PFSK-1 (cell line): Measurements from ENCODE around the gene CELSR1.

ENCODE experiments used
- FOXP2 ChIP-seq: optimal IDR thresholded peaks from 2 replicates; pipeline ENCODE3; 2011; ENCODE audit warnings: borderline replicate concordance, control low read depth, inconsistent platforms; ENCODE audit not compliant: insufficient read depth; ENCODE audit errors: extremely low read length, extremely low read depth
- POLR2AphosphoS5 ChIP-seq: IDR thresholded peaks from 2 replicates; pipeline ENCODE4 v1.6.1; 2012; ENCODE audit warnings: low read depth, mild to moderate bottlenecking, control low read depth, low read length, moderate library complexity
- SIN3A ChIP-seq: IDR thresholded peaks from 2 replicates; pipeline ENCODE4 v1.6.1; 2012; ENCODE audit warnings: mild to moderate bottlenecking, low read length, moderate library complexity, borderline replicate concordance; ENCODE audit not compliant: insufficient read depth
- TAF1 ChIP-seq: IDR thresholded peaks from 2 replicates; pipeline ENCODE4 v1.6.1; 2012; ENCODE audit warnings: low read length, control low read depth, borderline replicate concordance; ENCODE audit not compliant: insufficient read depth
- TF ChIP-seq, protein P1 (sequence below), 2 experiments: IDR thresholded peaks; 2 replicates each; pipeline versions ENCODE4 v1.6.1 to v1.8.0; 2011 to 2012; ENCODE audit warnings: low read depth in 2 of 2, low read length in 2 of 2, control low read depth in 1 of 2, inconsistent platforms in 1 of 2, mild to moderate bottlenecking in 1 of 2, moderate library complexity in 1 of 2; ENCODE audit not compliant: insufficient read depth in 1 of 2

Gene CELSR1

GRCh38 chr22:46437671-46438440, 99.6 kb downstream of the CELSR1 start:
- TF ChIP-seq TAF1 (no peak), SIN3A (no peak), POLR2AphosphoS5 (no peak), FOXP2 (no peak)
- TF ChIP-seq, protein P1, sequence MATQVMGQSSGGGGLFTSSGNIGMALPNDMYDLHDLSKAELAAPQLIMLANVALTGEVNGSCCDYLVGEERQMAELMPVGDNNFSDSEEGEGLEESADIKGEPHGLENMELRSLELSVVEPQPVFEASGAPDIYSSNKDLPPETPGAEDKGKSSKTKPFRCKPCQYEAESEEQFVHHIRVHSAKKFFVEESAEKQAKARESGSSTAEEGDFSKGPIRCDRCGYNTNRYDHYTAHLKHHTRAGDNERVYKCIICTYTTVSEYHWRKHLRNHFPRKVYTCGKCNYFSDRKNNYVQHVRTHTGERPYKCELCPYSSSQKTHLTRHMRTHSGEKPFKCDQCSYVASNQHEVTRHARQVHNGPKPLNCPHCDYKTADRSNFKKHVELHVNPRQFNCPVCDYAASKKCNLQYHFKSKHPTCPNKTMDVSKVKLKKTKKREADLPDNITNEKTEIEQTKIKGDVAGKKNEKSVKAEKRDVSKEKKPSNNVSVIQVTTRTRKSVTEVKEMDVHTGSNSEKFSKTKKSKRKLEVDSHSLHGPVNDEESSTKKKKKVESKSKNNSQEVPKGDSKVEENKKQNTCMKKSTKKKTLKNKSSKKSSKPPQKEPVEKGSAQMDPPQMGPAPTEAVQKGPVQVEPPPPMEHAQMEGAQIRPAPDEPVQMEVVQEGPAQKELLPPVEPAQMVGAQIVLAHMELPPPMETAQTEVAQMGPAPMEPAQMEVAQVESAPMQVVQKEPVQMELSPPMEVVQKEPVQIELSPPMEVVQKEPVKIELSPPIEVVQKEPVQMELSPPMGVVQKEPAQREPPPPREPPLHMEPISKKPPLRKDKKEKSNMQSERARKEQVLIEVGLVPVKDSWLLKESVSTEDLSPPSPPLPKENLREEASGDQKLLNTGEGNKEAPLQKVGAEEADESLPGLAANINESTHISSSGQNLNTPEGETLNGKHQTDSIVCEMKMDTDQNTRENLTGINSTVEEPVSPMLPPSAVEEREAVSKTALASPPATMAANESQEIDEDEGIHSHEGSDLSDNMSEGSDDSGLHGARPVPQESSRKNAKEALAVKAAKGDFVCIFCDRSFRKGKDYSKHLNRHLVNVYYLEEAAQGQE (IDR thresholded peaks at IDR 0.05; ENCODE audit: insufficient read depth in 1 of 2, low read depth in 2 of 2, low read length in 2 of 2), result no peak

DNA sequence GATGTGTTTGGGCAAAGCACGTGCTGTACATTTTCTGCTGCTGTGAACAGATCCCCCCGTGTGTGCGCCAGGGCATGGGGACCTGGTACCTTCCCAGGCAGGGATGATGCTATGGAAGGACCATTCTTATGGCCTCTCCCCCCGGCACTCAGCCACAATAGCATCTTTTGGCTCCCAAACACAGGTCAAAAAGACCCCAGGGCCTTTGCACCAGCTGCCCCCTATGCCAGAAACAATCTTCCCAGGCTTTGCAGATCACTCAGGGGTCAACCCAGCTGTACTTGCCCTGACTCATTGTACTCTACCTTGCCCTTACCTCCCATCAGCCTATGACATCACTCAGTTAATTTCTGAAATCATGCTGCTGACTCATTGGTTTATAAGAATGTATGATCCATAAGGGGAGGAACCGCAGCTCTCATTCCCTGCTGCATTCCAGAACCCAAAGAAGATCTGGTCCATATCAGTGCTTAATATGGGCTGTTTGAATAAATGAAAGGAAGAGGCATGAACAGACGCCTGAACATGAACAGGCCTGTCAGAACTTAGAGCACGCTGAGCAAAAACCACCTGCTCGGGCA, 100.7 kb downstream of the CELSR1 start:
- no peak for TF ChIP-seq TAF1
- no peak for TF ChIP-seq POLR2AphosphoS5
- TF ChIP-seq, protein P1 (IDR thresholded peaks at IDR 0.05; ENCODE audit: insufficient read depth in 1 of 2, low read depth in 2 of 2, low read length in 2 of 2), result no peak
- TF ChIP-seq FOXP2, result no peak
- TF ChIP-seq SIN3A, result no peak

GRCh38 chr22:46433318-46433717, 104.1 kb downstream of the CELSR1 start:
- TF ChIP-seq SIN3A (no peak), TAF1 (no peak), POLR2AphosphoS5 (no peak), FOXP2 (no peak)
- TF ChIP-seq, protein P1 (IDR thresholded peaks at IDR 0.05; ENCODE audit: insufficient read depth in 1 of 2, low read depth in 2 of 2, low read length in 2 of 2), result no peak

DNA sequence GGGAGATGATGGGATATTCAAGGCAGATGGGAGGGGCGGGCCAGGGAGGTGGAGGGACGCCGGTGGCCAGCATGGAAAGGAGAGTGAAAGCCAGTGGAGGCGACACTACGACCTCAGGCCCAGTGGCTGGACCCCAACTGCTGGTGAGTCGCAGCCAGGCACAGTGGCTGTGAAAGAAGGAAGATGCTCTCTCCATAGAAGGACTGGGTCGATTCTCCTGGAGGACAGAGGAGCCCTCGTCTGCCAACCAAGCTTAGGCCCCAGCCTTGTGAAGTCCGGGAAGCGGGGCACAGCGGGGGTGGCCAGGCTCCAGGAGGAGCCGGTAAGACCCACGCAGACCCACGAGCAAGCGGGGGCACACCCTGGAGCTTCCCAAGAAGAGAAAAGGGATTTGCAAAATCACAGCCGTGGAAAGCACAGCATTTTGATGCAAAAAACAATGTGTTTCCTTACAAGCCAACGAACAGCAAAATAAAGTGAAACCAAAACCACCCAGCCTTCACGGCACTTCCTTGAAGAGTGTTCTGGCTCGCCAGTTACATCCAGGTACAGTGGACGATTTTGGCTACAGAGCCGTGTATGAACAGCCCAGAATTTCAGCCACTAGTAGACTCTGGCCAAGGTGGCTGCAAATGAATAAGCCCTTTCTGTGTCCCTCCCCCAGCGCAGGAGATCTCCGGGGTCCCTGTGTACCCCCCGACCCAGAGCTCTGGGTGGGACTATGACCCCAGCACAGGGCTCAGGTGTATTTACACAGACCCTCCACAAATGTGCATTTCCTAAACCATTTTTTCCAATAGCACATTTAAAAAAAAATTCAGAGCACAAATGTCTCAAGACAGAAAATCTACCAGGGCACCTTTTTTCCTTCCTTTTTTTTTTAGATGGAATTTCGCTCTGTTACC, 105.0 kb downstream of the CELSR1 start:
- no peak for TF ChIP-seq SIN3A
- TF ChIP-seq POLR2AphosphoS5, result no peak
- TF ChIP-seq TAF1, result no peak
- TF ChIP-seq, protein P1 (IDR thresholded peaks at IDR 0.05; ENCODE audit: insufficient read depth in 1 of 2, low read depth in 2 of 2, low read length in 2 of 2), result no peak
- TF ChIP-seq FOXP2, result no peak
